ENCODE data around the gene RPL36.

RPL36 gene

GRCh38 chr19:5690125-5690954 lies at the start of gene RPL36:
Gene RPL36 (plus strand): TSS chr19:5690295. CDS start chr19:5690508, 213 bp downstream.
- Mint-ChIP-seq H3K27me3 (ENCODE audit: low read depth) (no peaks in the 10 kb centered on the region), H3K4me1 (ENCODE audit: low read depth) (peaks cover 13% of the 10 kb centered on the region), H3K9me3 (no peaks in the 10 kb centered on the region), H3K4me3 (peak within 1 kb of the TSS; percentile 99), H3K27ac (peak within 1 kb of the TSS; percentile 93), H3K36me3 (ENCODE audit: low read depth) (peaks cover 29% of the 10 kb centered on the region)
- peak; percentile 98 for DNase-seq (ENCODE audit: low spot score)

GRCh38 chr19:5641171-5641570 lies 48.9 kb upstream of the RPL36 start:
- DNase-seq (ENCODE audit: low spot score): no peak
- H3K27ac Mint-ChIP-seq: no peak overlapping the region
- no peak overlapping the region for H3K4me3 Mint-ChIP-seq
- H3K36me3 Mint-ChIP-seq (ENCODE audit: low read depth): peaks cover 49% of the 10 kb centered on the region
- H3K27me3 Mint-ChIP-seq (ENCODE audit: low read depth): no peaks in the 10 kb centered on the region
- H3K9me3 Mint-ChIP-seq: no peaks in the 10 kb centered on the region
- peaks cover 3% of the 10 kb centered on the region for H3K4me1 Mint-ChIP-seq (ENCODE audit: low read depth)

- DNase-seq (ENCODE audit: low spot score): no peak
- peaks cover 3% of the 10 kb centered on the region for H3K4me1 Mint-ChIP-seq (ENCODE audit: low read depth)
- H3K9me3 Mint-ChIP-seq: no peaks in the 10 kb centered on the region
- peaks cover 59% of the 10 kb centered on the region for H3K36me3 Mint-ChIP-seq (ENCODE audit: low read depth)
- H3K4me3 Mint-ChIP-seq: no peak overlapping the region
- H3K27me3 Mint-ChIP-seq (ENCODE audit: low read depth): no peaks in the 10 kb centered on the region
- no peak overlapping the region for H3K27ac Mint-ChIP-seq
Observed at GRCh38 chr19:5642204-5642603, 47.9 kb upstream of the RPL36 start.

GRCh38 chr19:5643060-5643459 lies 47.0 kb upstream of the RPL36 start:
- peaks cover 65% of the 10 kb centered on the region for H3K36me3 Mint-ChIP-seq (ENCODE audit: low read depth)
- no peak overlapping the region for H3K27ac Mint-ChIP-seq
- no peak for DNase-seq (ENCODE audit: low spot score)
- H3K4me1 Mint-ChIP-seq (ENCODE audit: low read depth): peaks cover 3% of the 10 kb centered on the region
- H3K4me3 Mint-ChIP-seq: no peak overlapping the region
- no peaks in the 10 kb centered on the region for H3K9me3 Mint-ChIP-seq
- no peaks in the 10 kb centered on the region for H3K27me3 Mint-ChIP-seq (ENCODE audit: low read depth)

GRCh38 chr19:5644037-5644436 lies 46.1 kb upstream of the RPL36 start:
- H3K27me3 Mint-ChIP-seq (ENCODE audit: low read depth): no peaks in the 10 kb centered on the region
- H3K27ac Mint-ChIP-seq: no peak overlapping the region
- H3K4me1 Mint-ChIP-seq (ENCODE audit: low read depth): peaks cover 3% of the 10 kb centered on the region
- no peaks in the 10 kb centered on the region for H3K9me3 Mint-ChIP-seq
- H3K4me3 Mint-ChIP-seq: no peak overlapping the region
- H3K36me3 Mint-ChIP-seq (ENCODE audit: low read depth): peaks cover 70% of the 10 kb centered on the region
- DNase-seq (ENCODE audit: low spot score): no peak

GRCh38 chr19:5645409-5645808 lies 44.7 kb upstream of the RPL36 start:
- peaks cover 3% of the 10 kb centered on the region for H3K4me1 Mint-ChIP-seq (ENCODE audit: low read depth)
- H3K36me3 Mint-ChIP-seq (ENCODE audit: low read depth): peaks cover 72% of the 10 kb centered on the region
- H3K27ac Mint-ChIP-seq: no peak overlapping the region
- H3K4me3 Mint-ChIP-seq: no peak overlapping the region
- H3K27me3 Mint-ChIP-seq (ENCODE audit: low read depth): no peaks in the 10 kb centered on the region
- H3K9me3 Mint-ChIP-seq: no peaks in the 10 kb centered on the region
- no peak for DNase-seq (ENCODE audit: low spot score)

- Mint-ChIP-seq H3K9me3 (no peaks in the 10 kb centered on the region), H3K36me3 (ENCODE audit: low read depth) (peaks cover 76% of the 10 kb centered on the region), H3K4me1 (ENCODE audit: low read depth) (no peaks in the 10 kb centered on the region), H3K27ac (peak overlapping the region; percentile 2), H3K4me3 (no peak overlapping the region), H3K27me3 (ENCODE audit: low read depth) (no peaks in the 10 kb centered on the region)
- DNase-seq (ENCODE audit: low spot score): no peak
Observed at GRCh38 chr19:5646703-5647102, 43.4 kb upstream of the RPL36 start.

GRCh38 chr19:5648464-5648863 lies 41.6 kb upstream of the RPL36 start:
- H3K9me3 Mint-ChIP-seq: no peaks in the 10 kb centered on the region
- no peaks in the 10 kb centered on the region for H3K27me3 Mint-ChIP-seq (ENCODE audit: low read depth)
- peaks cover 79% of the 10 kb centered on the region for H3K36me3 Mint-ChIP-seq (ENCODE audit: low read depth)
- H3K4me3 Mint-ChIP-seq: no peak overlapping the region
- H3K4me1 Mint-ChIP-seq (ENCODE audit: low read depth): no peaks in the 10 kb centered on the region
- DNase-seq (ENCODE audit: low spot score): no peak
- no peak overlapping the region for H3K27ac Mint-ChIP-seq

GRCh38 chr19:5651361-5651760 lies 38.7 kb upstream of the RPL36 start:
- Mint-ChIP-seq H3K36me3 (ENCODE audit: low read depth) (peaks cover 73% of the 10 kb centered on the region), H3K27ac (no peak overlapping the region), H3K4me3 (no peak overlapping the region), H3K27me3 (ENCODE audit: low read depth) (no peaks in the 10 kb centered on the region), H3K9me3 (no peaks in the 10 kb centered on the region), H3K4me1 (ENCODE audit: low read depth) (no peaks in the 10 kb centered on the region)
- no peak for DNase-seq (ENCODE audit: low spot score)

GRCh38 chr19:5652261-5652660 lies 37.8 kb upstream of the RPL36 start:
- H3K4me3 Mint-ChIP-seq: no peak overlapping the region
- H3K27me3 Mint-ChIP-seq (ENCODE audit: low read depth): no peaks in the 10 kb centered on the region
- no peak overlapping the region for H3K27ac Mint-ChIP-seq
- no peaks in the 10 kb centered on the region for H3K4me1 Mint-ChIP-seq (ENCODE audit: low read depth)
- peaks cover 68% of the 10 kb centered on the region for H3K36me3 Mint-ChIP-seq (ENCODE audit: low read depth)
- no peaks in the 10 kb centered on the region for H3K9me3 Mint-ChIP-seq
- no peak for DNase-seq (ENCODE audit: low spot score)

- DNase-seq (ENCODE audit: low spot score): no peak
- H3K4me1 Mint-ChIP-seq (ENCODE audit: low read depth): no peaks in the 10 kb centered on the region
- H3K4me3 Mint-ChIP-seq: no peak overlapping the region
- no peaks in the 10 kb centered on the region for H3K9me3 Mint-ChIP-seq
- H3K36me3 Mint-ChIP-seq (ENCODE audit: low read depth): peaks cover 63% of the 10 kb centered on the region
- no peaks in the 10 kb centered on the region for H3K27me3 Mint-ChIP-seq (ENCODE audit: low read depth)
- no peak overlapping the region for H3K27ac Mint-ChIP-seq
Observed at GRCh38 chr19:5654931-5655330, 35.2 kb upstream of the RPL36 start.

GRCh38 chr19:5655412-5655811 lies 34.7 kb upstream of the RPL36 start:
- no peak for DNase-seq (ENCODE audit: low spot score)
- H3K36me3 Mint-ChIP-seq (ENCODE audit: low read depth): peaks cover 60% of the 10 kb centered on the region
- H3K4me1 Mint-ChIP-seq (ENCODE audit: low read depth): no peaks in the 10 kb centered on the region
- no peaks in the 10 kb centered on the region for H3K9me3 Mint-ChIP-seq
- H3K4me3 Mint-ChIP-seq: no peak overlapping the region
- H3K27me3 Mint-ChIP-seq (ENCODE audit: low read depth): no peaks in the 10 kb centered on the region
- H3K27ac Mint-ChIP-seq: no peak overlapping the region

GRCh38 chr19:5661483-5661882 lies 28.6 kb upstream of the RPL36 start:
- H3K36me3 Mint-ChIP-seq (ENCODE audit: low read depth): peaks cover 45% of the 10 kb centered on the region
- H3K27me3 Mint-ChIP-seq (ENCODE audit: low read depth): no peaks in the 10 kb centered on the region
- no peak overlapping the region for H3K27ac Mint-ChIP-seq
- H3K9me3 Mint-ChIP-seq: no peaks in the 10 kb centered on the region
- no peak for DNase-seq (ENCODE audit: low spot score)
- H3K4me1 Mint-ChIP-seq (ENCODE audit: low read depth): no peaks in the 10 kb centered on the region
- H3K4me3 Mint-ChIP-seq: no peak overlapping the region

- no peak for DNase-seq (ENCODE audit: low spot score)
- H3K9me3 Mint-ChIP-seq: no peaks in the 10 kb centered on the region
- H3K27me3 Mint-ChIP-seq (ENCODE audit: low read depth): no peaks in the 10 kb centered on the region
- no peak overlapping the region for H3K4me3 Mint-ChIP-seq
- H3K36me3 Mint-ChIP-seq (ENCODE audit: low read depth): peaks cover 46% of the 10 kb centered on the region
- H3K4me1 Mint-ChIP-seq (ENCODE audit: low read depth): no peaks in the 10 kb centered on the region
- no peak overlapping the region for H3K27ac Mint-ChIP-seq
Observed at GRCh38 chr19:5663904-5664303, 26.2 kb upstream of the RPL36 start.

- Mint-ChIP-seq H3K27ac (no peak overlapping the region), H3K27me3 (ENCODE audit: low read depth) (no peaks in the 10 kb centered on the region), H3K9me3 (no peaks in the 10 kb centered on the region), H3K4me1 (ENCODE audit: low read depth) (no peaks in the 10 kb centered on the region), H3K4me3 (no peak overlapping the region), H3K36me3 (ENCODE audit: low read depth) (peaks cover 46% of the 10 kb centered on the region)
- no peak for DNase-seq (ENCODE audit: low spot score)
Observed at GRCh38 chr19:5664515-5664914, 25.6 kb upstream of the RPL36 start.

Data from T-helper 2 cell treated with Interferon-gamma antibody and Interleukin-4, amounts not matched to agents 5 μg/mL and 100 μg/mL, for 36 hours (primary cell).